Inflammatory macrophage (primary cell): ENCODE data around the gene SLC24A3.
A peak's percentile ranks its signal among the peaks of the same experiment; 100 is the strongest.

Experiments
- DNase-seq, 2 donors: peaks; one replicate each; pipeline ENCODE4 v3.0.0-alpha.2; 2020 to 2022

SLC24A3 gene

GRCh38 chr20:19688031-19688806 lies 475.8 kb downstream of the SLC24A3 start:
- DNase-seq, result peak; percentile 43 to 60

GRCh38 chr20:19690462-19690861 lies 478.0 kb downstream of the SLC24A3 start:
- no peak for DNase-seq

- no peak for DNase-seq
Observed at GRCh38 chr20:19691125-19691524, 478.7 kb downstream of the SLC24A3 start.

GRCh38 chr20:19692100-19692499 lies 479.7 kb downstream of the SLC24A3 start:
- no peak for DNase-seq

- peak; percentile 50 to 64 for DNase-seq
Observed at GRCh38 chr20:19692685-19693119, 480.3 kb downstream of the SLC24A3 start.

- DNase-seq, result no peak
Observed at GRCh38 chr20:19693508-19693907, 481.1 kb downstream of the SLC24A3 start.

GRCh38 chr20:19695081-19695480 lies 482.6 kb downstream of the SLC24A3 start:
- DNase-seq, result peak; percentile 38 to 39

- no peak for DNase-seq
Observed at GRCh38 chr20:19696620-19697019, 484.2 kb downstream of the SLC24A3 start.

GRCh38 chr20:19697415-19697814 lies 485.0 kb downstream of the SLC24A3 start:
- no peak for DNase-seq

GRCh38 chr20:19699180-19699971 lies 486.9 kb downstream of the SLC24A3 start:
- no peak for DNase-seq

GRCh38 chr20:19701429-19701828 lies 489.0 kb downstream of the SLC24A3 start:
- DNase-seq, result peak; percentile 9 to 41

- DNase-seq, result peak; percentile 23 to 42
Observed at GRCh38 chr20:19706463-19706862, 494.0 kb downstream of the SLC24A3 start.

GRCh38 chr20:19709635-19710335 lies 497.3 kb downstream of the SLC24A3 start:
- DNase-seq, result no peak

- no peak for DNase-seq
Observed at GRCh38 chr20:19710336-19711120, 498.1 kb downstream of the SLC24A3 start.

GRCh38 chr20:19711126-19711525 lies 498.7 kb downstream of the SLC24A3 start:
- DNase-seq, result no peak

GRCh38 chr20:19712721-19713260 lies 500.3 kb downstream of the SLC24A3 start:
- no peak for DNase-seq

GRCh38 chr20:19713822-19714578 lies 501.6 kb downstream of the SLC24A3 start:
- no peak for DNase-seq

GRCh38 chr20:19714579-19714840 lies 502.1 kb downstream of the SLC24A3 start:
- no peak for DNase-seq

- no peak for DNase-seq
Observed at GRCh38 chr20:19715986-19716385, 503.5 kb downstream of the SLC24A3 start.

GRCh38 chr20:19718880-19719279 lies 506.4 kb downstream of the SLC24A3 start:
- no peak for DNase-seq

- DNase-seq, result no peak
Observed at GRCh38 chr20:19720991-19721390, 508.5 kb downstream of the SLC24A3 start.

- DNase-seq, result no peak
Observed at GRCh38 chr20:19723051-19723450, 510.6 kb downstream of the SLC24A3 start.
